CD4-positive, alpha-beta T cell treated with Interleukin-15 for 1 hour (primary cell): Measurements from ENCODE around the gene RBM23.
"Not testable (repeated sequence)": the region's sequence is repeated elsewhere in the genome, so short reads cannot be mapped to it uniquely, and the experiment has no call there.

ENCODE experiments used
- DNase-seq: peaks from one replicate; pipeline ENCODE4 v3.0.0-alpha.2; 2020

RBM23 gene

DNA sequence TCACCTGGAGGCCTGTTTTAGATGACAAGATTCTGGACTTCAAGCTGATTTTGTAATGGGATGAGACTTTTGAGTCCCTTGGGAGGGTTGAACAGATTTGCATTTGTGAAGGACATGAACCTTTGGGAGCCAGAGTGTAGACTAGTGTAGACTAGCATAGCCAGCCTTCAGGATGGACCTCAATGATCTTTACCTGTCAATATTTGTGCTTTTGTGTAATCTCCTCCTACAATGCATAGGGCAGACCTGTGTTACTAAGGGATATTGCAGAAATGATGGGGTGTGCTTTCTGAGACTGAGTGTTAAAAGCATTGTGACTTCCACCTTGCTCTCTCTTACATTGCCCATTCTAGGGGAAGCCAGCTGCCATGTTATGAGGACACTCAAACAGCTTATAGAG, 57.3 kb downstream of the RBM23 start:
- no peak for DNase-seq

DNA sequence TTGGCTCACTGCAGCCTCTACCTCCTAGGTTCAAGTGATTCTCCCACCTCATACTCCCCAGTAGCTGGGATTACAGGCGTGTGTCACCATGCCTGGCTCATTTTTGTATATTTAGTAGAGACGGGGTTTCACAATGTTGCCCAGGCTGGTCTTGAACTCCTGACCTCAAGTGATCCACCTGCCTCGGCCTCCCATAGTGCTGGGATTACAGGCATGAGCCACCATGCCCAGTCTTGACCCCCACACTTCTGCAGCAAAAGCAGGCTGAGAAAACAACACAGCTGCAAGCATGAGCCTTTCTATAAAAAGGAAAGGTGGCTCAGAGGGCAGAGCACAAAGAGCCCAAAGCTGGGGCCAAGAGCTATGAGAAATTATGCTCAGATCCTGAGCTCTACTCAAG, 58.6 kb downstream of the RBM23 start:
- not testable (repeated sequence) for DNase-seq

DNA sequence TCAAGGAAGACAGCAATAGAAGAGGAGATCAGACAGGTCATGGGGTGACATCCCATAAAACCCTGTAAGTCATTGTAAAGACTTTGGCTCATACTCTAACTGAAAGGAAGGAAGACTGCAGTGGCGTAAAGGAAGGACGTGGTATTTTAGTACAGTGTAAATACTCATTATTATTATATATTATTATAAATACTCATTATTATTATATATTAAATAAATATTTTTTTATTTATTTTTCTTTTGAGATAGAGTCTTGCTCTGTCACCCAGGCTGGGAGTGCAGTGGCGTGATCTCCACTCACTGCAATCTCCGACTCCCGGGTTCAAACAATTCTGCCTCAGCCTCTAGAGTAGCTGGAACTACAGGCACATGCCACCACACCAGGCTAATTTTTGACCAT, 62.5 kb downstream of the RBM23 start:
- no peak for DNase-seq

DNA sequence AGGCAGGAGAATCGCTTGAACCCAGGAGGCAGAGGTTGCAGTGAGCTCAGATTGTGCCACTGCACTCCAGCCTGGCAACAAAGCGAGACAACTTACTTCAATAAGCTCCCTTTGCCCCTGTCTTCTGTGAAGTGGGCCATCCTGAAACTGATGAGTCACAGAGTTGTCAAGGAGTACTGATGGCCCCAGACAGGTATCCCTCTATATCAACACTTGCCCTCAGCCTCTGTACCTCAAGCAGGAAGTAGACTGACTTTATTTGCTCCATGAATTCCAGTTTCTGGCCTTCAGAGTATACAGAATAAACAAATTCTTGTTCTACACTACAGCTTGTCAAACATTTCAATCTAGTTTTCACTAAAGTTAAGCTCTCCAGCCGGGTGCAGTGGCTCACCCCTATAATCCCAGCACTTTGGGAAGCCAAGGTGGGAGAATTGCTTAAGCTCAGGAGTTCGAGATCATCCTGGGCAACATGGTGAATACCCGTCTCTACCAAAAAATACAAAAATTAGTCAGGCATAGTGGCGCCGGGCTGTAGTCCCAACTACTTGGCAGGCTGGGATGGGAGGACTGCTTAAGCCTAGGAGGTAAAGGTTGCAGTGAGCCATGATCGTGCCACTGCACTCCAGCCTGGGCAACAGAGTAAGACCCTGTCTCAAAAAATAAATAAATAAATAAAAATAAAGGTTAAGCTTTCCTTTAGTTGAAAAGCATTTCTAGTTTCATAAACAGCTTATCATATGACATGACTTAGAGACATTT, 63.8 kb downstream of the RBM23 start:
- DNase-seq, result no peak

DNA sequence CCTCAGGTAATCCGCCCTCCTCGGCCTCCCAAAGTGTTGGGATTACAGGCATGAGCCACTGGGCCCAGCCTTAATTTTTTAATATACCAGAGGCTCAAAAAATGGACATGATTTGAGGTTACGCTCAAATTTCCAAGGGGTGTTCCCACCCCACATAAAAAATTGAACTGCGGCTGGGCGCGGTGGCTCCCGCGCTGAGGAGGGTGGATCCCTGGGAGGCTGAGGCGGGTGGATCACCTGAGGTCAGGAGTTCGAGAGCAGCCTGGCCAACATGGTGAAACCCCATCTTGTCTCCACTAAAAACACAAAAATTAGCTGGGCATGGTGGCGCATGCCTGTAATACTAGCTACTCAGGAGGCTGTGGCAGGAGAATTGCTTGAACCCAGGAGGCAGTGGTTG, 64.7 kb downstream of the RBM23 start:
- DNase-seq, result not testable (repeated sequence)

DNA sequence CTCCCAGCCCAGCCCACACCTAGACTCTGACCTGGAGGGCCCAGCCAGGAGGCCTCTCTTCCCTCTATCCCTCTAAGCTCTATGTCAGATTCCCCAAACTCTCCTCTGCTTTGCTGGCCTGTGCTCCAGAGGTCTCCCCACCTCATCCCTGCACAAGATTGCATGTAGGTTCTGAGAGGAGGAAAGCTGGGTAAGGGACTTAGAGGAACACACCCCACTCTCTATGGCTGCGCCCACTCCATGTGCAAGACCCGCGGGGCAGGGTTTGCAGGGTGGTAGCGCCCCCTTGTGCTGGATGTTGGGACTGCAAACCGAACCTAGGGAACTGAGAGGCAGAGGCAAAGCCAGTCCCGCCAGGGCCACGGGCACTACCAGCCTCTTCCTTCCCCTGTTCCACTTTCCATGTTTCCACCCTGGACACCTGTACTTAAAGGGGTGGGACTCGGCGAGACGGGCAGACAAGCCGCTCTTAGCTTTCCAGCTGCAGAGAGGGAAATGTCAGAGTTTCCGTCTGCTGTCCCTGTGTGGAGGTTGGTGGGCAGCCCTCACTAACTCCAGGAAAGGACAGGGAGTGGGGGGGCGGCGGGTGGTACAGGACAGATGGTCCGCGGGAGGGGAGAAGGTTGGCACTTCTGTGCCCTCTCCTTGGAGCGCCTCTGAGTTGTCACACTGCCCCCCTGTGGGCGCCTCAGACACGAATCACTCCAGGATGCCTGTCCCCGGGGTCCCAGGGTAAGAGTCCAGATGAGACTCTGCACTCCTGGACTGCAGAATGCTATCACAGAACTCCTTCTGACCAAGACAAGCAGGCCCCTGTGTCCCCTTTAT, 65.8 kb downstream of the RBM23 start:
- DNase-seq, result peak; percentile 86

DNA sequence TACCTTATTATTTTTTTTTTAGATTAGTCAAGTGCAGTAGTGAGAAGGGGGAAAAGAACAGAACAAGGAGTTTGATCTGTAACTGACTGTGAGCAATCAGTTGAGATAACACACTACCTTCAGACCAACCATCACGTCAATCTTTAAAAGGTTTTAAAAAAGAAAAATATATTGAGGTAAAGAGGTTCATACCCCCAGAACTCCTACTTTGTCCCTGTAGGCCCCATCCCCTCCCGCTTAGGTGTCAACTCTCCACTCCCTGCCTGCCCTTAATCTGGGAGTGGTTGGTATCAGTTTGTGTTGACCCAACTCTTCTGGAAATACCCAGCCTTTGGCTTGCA, 66.4 kb downstream of the RBM23 start:
- no peak for DNase-seq

DNA sequence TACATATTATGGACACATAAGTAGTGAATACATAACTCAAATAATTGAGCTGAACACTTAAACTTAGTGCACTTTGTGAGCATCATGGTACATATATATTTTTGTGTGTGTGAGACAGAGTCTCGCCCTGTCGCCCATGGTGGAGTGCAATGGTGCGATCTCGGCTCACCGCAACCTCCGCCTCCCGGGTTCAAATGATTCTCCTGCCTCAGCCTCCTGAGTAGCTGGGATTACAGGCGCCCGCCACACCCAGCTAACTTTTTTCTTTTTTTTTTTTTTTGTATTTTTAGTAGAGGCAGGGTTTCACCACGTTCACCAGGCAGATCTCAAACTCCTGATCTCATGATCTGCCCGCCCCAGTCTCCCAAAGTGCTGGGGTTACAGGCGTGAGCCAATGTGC, 66.8 kb downstream of the RBM23 start:
- DNase-seq, result not testable (repeated sequence)

DNA sequence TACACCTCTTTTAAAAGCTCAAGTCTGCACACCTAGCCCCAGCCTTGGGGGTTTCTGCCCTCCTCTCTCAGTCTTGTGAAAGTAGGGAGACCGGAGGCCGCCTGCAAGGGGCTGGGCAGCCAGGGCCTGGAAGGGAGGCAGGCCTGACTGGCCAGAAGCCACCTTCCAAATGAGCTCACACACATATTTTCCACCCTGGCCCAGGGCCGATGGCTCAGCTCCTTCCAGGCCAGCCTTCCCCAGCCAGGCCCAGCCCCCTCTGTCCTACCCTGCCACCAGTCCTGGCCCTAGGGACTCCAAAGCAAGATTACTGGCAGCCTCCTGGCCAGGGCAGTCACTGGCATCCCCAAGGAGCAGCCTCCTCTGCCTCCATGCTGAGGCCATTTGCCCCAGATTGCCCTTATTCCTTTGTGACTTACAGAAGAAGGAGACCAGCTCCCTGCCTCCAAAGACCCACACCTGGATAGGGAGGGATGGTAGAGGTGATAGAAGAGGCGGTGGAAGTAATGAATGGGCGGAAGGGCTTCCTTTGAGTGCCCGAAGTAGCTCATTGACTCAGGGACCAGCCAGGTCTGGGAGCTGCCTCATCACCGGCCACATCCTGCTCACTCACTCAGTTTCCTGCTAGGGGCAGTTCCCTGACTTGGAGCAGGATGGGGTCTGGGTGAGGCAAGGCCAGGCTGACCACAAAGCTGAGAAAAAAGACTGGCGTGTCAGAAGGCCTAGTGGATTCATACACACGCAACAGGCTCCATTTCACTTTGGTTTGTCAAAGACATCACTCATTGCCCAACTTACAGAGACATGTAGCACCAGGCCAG, 67.8 kb downstream of the RBM23 start:
- DNase-seq, result peak; percentile 41

DNA sequence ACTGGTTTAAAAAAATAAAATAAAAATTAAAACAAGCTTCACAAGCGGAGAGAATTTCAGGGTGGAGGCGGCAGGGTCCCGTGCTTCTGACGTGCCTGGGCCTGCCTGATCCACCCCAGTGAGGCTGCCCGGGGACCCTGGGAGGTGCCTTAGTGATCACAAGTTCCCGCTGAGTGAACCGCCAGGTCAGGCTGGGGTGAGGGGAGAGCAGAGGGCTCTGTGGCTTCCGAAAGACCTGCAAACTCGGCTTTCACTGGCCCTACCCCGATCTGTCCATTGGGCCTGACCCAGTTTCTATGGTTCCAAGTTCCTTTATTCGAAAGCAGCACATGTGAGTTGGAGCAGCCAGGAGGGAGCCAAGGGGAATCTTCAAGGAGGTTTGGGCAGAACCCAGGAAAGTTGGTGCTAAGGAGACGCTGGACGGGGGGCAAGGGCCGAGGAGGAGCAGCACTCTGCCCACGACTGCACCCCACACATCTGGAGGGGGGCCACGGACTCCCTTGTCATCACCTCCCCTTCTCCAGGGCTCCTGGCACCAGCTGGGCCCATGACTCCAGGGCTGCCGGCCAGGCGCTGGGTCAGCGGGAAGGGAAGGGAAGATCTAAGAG, 69.6 kb downstream of the RBM23 start:
- DNase-seq, result no peak

DNA sequence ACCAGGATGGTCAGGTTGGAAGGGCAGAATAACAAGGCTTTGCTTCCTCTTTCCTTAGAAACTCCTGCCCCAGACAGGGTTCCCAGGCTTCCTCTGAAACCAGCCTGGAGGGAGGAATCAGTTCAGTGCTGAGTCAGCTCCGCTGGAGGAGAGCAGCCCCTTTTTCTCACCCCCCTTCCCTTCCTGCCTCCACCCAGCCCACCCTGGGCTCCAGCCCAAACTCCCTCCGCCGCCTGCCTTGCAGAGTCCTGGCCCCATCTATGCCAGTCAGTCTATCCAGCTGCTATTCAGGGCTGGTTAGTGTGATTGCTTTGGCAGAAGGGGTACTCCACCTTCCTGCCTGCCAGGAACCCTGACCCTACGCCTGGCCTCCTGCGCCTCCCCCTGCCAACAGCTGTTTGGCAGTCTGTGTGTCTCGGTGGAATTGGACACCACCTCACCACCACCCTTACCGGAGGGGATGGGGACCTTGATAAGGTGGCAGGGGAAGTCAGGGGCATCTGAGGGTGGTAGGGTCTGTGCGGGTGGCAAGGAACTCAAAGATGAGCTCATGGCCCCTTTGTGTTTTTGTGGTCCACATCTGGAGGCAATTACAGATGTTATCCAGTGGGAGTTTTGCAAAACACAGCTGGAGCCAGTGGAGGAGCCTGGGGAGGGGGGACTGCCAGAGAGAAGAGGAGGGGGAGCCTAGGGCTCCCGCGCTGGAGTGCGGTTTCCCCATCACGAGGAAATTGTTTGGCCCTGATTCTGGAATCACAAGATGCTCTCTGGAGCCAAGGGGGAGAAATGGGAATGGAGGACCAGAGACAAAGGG, 70.4 kb downstream of the RBM23 start:
- no peak for DNase-seq

DNA sequence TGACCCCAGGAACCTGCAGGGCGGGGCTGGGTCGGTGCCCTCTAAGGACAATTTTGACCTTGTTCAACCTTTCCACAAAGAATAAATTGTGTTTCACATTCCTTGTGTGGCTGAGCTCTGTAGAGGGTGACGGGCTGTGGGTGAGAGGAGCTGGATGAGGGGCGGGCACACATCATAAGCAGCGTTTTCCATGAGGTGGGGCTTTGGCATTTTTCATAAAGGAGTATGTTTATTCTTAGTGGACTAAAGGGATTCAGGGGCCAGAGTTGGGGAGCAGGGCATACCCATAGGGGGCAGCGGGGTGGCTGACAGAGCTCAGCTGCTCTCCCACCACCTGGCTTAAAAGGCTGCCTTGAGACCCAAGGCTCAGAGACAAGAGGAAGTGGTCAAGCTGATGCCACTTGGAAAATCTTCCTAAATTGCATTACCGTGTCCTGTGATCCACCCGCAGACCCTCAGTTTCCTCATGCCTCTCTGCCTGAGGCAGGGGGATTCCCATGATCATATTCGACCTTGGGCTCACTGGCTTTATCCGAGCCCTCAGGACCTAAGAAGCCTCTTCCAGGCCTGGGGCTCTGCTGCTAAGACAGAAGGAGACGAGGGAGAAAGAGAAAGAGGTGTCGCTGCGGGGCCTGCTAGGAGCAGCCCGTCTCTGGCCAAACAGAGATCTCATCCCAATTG, 71.1 kb downstream of the RBM23 start:
- peak; percentile 22 for DNase-seq

DNA sequence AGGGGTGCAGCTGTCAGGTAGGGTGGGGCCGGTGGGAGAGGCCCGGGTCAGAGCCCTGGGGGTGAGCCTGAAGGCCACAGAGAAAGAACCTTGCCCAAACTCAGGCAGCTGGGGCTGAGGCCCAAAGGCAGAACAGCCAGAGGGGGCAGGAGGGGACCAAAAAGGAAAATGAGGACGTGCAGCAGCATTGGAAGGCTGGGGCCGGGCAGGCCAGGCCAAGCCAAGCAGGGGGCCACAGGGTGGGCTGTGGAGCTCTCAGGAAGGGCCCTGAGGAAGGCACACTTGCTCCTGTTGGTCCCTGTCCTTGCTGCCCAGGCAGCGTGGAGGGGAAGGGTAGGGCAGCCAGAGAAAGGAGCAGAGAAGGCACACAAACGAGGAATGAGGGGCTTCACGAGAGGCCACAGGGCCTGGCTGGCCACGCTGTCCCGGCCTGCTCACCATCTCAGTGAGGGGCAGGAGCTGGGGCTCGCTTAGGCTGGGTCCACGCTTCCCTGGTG, 72.1 kb downstream of the RBM23 start:
- no peak for DNase-seq

DNA sequence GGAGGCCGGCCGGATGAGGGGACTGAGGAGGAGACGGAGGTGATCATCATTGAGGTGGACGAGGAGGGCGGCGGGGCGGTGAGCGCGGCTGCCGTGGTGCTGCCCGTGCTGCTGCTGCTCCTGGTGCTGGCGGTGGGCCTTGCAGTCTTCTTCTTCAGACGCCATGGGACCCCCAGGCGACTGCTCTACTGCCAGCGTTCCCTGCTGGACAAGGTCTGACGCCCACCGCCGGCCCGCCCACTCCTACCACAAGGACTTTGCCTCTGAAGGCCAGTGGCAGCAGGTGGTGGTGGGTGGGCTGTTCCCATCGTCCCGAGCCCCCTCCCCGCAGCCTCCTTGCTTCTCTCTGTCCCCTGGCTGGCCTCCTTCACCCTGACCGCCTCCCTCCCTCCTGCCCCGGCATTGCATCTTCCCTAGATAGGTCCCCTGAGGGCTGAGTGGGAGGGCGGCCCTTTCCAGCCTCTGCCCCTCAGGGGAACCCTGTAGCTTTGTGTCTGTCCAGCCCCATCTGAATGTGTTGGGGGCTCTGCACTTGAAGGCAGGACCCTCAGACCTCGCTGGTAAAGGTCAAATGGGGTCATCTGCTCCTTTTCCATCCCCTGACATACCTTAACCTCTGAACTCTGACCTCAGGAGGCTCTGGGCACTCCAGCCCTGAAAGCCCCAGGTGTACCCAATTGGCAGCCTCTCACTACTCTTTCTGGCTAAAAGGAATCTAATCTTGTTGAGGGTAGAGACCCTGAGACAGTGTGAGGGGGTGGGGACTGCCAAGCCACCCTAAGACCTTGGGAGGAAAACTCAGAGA, 72.9 kb downstream of the RBM23 start:
- no peak for DNase-seq

DNA sequence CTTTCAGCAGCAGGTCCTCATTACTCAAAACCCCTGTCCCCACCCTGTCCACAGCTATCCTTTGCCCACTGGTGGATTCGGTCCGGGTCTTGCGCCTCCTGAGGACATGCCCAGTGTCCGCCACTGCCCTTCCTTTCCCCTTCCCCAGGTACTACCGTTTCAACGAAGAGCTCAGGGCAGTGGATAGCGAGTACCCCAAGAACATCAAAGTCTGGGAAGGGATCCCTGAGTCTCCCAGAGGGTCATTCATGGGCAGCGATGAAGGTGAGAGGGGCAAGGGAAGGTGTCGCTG, 73.9 kb downstream of the RBM23 start:
- DNase-seq, result no peak

DNA sequence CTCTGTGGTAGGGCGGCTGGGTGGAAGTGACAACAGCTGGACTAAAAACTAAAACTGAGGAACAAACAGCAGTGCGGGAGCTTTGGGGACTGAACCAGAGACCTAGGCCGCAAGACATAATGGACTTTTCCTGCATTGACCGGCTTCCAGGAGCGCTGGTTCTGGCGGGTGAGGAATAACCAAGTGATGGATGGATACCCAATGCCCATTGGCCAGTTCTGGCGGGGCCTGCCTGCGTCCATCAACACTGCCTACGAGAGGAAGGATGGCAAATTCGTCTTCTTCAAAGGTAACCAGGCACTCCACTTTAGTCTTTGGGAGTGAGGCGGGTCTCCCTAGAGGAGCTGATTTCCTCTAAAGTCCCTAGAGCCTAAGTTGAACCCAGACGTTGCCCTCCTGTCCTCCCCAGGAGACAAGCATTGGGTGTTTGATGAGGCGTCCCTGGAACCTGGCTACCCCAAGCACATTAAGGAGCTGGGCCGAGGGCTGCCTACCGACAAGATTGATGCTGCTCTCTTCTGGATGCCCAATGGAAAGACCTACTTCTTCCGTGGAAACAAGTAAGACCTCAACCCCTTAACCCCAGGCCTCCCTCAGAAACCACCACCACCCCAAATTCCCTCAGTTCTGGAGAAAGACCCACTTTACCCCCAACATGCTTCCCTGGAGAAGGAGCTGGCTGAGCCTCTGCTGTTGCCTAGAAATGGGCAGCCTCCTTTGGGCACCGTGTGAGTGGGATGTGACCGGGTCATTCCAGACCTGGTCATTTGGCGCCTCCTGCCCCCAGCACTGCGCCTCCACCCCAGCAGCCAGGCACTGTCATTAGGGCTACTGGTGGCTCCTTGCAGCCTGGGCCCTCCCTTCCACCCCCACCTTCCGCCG, 74.5 kb downstream of the RBM23 start:
- no peak for DNase-seq
